ENCODE results near the gene SIGLEC10.
"Not testable (repeated sequence)": the region's sequence is repeated elsewhere in the genome, so short reads cannot be mapped to it uniquely, and the experiment has no call there.

Gene SIGLEC10

GRCh38 chr19:51398096-51398704 is 19.2 kb downstream of the SIGLEC10 start:
- no peak overlapping the region for H3K4me3 ChIP-seq (ENCODE audit: low read length)
- no peaks in the 10 kb centered on the region for H3K27me3 ChIP-seq (ENCODE audit: control insufficient read depth, low read length)
- H3K27ac ChIP-seq (ENCODE audit: low read depth, low read length), result no peak overlapping the region
- H3K9me3 ChIP-seq (ENCODE audit: control insufficient read depth, insufficient read depth, low read length), result peaks cover 5% of the 10 kb centered on the region; the same call in 1 of the 2 replicates
- no peaks in the 10 kb centered on the region for H3K9me2 ChIP-seq (replicated peaks; ENCODE audit: control insufficient read depth, low read length)
- H3K4me2 ChIP-seq (ENCODE audit: low read length), result no peak overlapping the region
- peaks cover 23% of the 10 kb centered on the region for H3K4me1 ChIP-seq (ENCODE audit: control insufficient read depth, low read length)
- peaks cover 8% of the 10 kb centered on the region for H3F3A ChIP-seq (ENCODE audit: control insufficient read depth, insufficient read depth)
- H4K20me1 ChIP-seq (ENCODE audit: control insufficient read depth, insufficient read depth, low read depth, low read length), result no peaks in the 10 kb centered on the region
- peak; percentile 63 for TF ChIP-seq CTCF (IDR thresholded peaks at IDR 0.05; ENCODE audit: low read depth, low read length, poor library complexity, severe bottlenecking)
- TF ChIP-seq EZH2phosphoT487 (IDR thresholded peaks at IDR 0.05; ENCODE audit: borderline replicate concordance, low read length), result no peak
- peaks cover under 1% of the 10 kb centered on the region for H3K36me3 ChIP-seq (ENCODE audit: control insufficient read depth, low read length)
- H3K79me2 ChIP-seq (ENCODE audit: control insufficient read depth, low read length), result peaks cover 6% of the 10 kb centered on the region

GRCh38 chr19:51397453-51397852 is 20.0 kb downstream of the SIGLEC10 start:
- H3K9me2 ChIP-seq (replicated peaks; ENCODE audit: control insufficient read depth, low read length); H4K20me1 ChIP-seq (ENCODE audit: control insufficient read depth, insufficient read depth, low read depth, low read length); H3K36me3 ChIP-seq (ENCODE audit: control insufficient read depth, low read length); H3K4me3 ChIP-seq (ENCODE audit: low read length); H3K79me2 ChIP-seq (ENCODE audit: control insufficient read depth, low read length); H3K4me2 ChIP-seq (ENCODE audit: low read length); H3K27me3 ChIP-seq (ENCODE audit: control insufficient read depth, low read length); H3K27ac ChIP-seq (ENCODE audit: low read depth, low read length); H3K9me3 ChIP-seq (ENCODE audit: control insufficient read depth, insufficient read depth, low read length): not testable (repeated sequence)
- Histone ChIP-seq H3F3A (ENCODE audit: control insufficient read depth, insufficient read depth) (peaks cover 12% of the 10 kb centered on the region), H3K4me1 (ENCODE audit: control insufficient read depth, low read length) (peaks cover 27% of the 10 kb centered on the region)

- Histone ChIP-seq H3K27me3 (ENCODE audit: control insufficient read depth, low read length) (no peaks in the 10 kb centered on the region), H3K79me2 (ENCODE audit: control insufficient read depth, low read length) (peaks cover 6% of the 10 kb centered on the region), H4K20me1 (ENCODE audit: control insufficient read depth, insufficient read depth, low read depth, low read length) (no peaks in the 10 kb centered on the region), H3F3A (ENCODE audit: control insufficient read depth, insufficient read depth) (peaks cover 12% of the 10 kb centered on the region), H3K36me3 (ENCODE audit: control insufficient read depth, low read length) (no peaks in the 10 kb centered on the region; the same call in 1 of the 2 replicates), H3K4me3 (ENCODE audit: low read length) (no peak overlapping the region), H3K4me2 (ENCODE audit: low read length) (peak overlapping the region; percentile 71), H3K4me1 (ENCODE audit: control insufficient read depth, low read length) (peaks cover 30% of the 10 kb centered on the region), H3K27ac (ENCODE audit: low read depth, low read length) (no peak overlapping the region), H3K9me2 (replicated peaks; ENCODE audit: control insufficient read depth, low read length) (no peaks in the 10 kb centered on the region), H3K9me3 (ENCODE audit: control insufficient read depth, insufficient read depth, low read length) (no peaks in the 10 kb centered on the region)
- no peak for TF ChIP-seq EZH2phosphoT487 (IDR thresholded peaks at IDR 0.05; ENCODE audit: borderline replicate concordance, low read length)
- TF ChIP-seq CTCF (IDR thresholded peaks at IDR 0.05; ENCODE audit: low read depth, low read length, poor library complexity, severe bottlenecking), result no peak
These were observed 21.3 kb downstream of the SIGLEC10 start for GRCh38 chr19:51396175-51396574.

- H3K27ac ChIP-seq (ENCODE audit: low read depth, low read length), result peak overlapping the region; percentile 83
These were observed 23.2 kb downstream of the SIGLEC10 start for GRCh38 chr19:51394050-51394836.

More at GRCh38 chr19:51394050-51394836, 23.2 kb downstream of the SIGLEC10 start:
- Histone ChIP-seq H3K9me3 (ENCODE audit: control insufficient read depth, insufficient read depth, low read length) (no peaks in the 10 kb centered on the region), H3K79me2 (ENCODE audit: control insufficient read depth, low read length) (peaks cover 6% of the 10 kb centered on the region), H3K4me3 (ENCODE audit: low read length) (peak overlapping the region; percentile 78), H4K20me1 (ENCODE audit: control insufficient read depth, insufficient read depth, low read depth, low read length) (no peaks in the 10 kb centered on the region), H3K4me2 (ENCODE audit: low read length) (peak overlapping the region; percentile 95), H3F3A (ENCODE audit: control insufficient read depth, insufficient read depth) (peaks cover 12% of the 10 kb centered on the region), H3K36me3 (ENCODE audit: control insufficient read depth, low read length) (no peaks in the 10 kb centered on the region; the same call in 1 of the 2 replicates), H3K9me2 (replicated peaks; ENCODE audit: control insufficient read depth, low read length) (no peaks in the 10 kb centered on the region), H3K27me3 (ENCODE audit: control insufficient read depth, low read length) (no peaks in the 10 kb centered on the region), H3K4me1 (ENCODE audit: control insufficient read depth, low read length) (peaks cover 41% of the 10 kb centered on the region)
- TF ChIP-seq EZH2phosphoT487 (IDR thresholded peaks at IDR 0.05; ENCODE audit: borderline replicate concordance, low read length), result no peak
- no peak for TF ChIP-seq CTCF (IDR thresholded peaks at IDR 0.05; ENCODE audit: low read depth, low read length, poor library complexity, severe bottlenecking)
